Kidney (tissue), 22 donors: Measurements from ENCODE around the gene XIRP2. TPM values are rescaled to one million over a fixed set of nuclear protein-coding genes. Genes with fewer than 3 reads are reported as not detected.

ENCODE experiments used
- DNase-seq, 5 donors: peaks; one replicate each; pipeline ENCODE4 v3.0.0-alpha.2; 2013 to 2020
- FAIRE-seq: peaks from 2 replicates; lab custom pipeline; 2012; peaks lifted over from hg19 to GRCh38; lab: Jason Lieb, UNC
- H3K27ac ChIP-seq, 2 donors: one replicate each; pipeline ENCODE4 v1.7.0; 2013; ENCODE audit warnings: low read depth in 2 of 2, low read length in 2 of 2, inconsistent platforms in 1 of 2
- H3K27me3 ChIP-seq: one replicate; pipeline ENCODE4 v1.7.1; 2013; ENCODE audit warnings: low read length, inconsistent platforms; ENCODE audit not compliant: control insufficient read depth, insufficient read depth
- H3K36me3 ChIP-seq, 3 donors: one replicate each; pipeline versions ENCODE4 v1.7.0 to v1.7.1; 2013; ENCODE audit warnings: low read length in 3 of 3, control low read depth in 1 of 3, inconsistent platforms in 1 of 3; ENCODE audit not compliant: insufficient read depth in 3 of 3, control insufficient read depth in 2 of 3
- H3K4me1 ChIP-seq, 3 donors: one replicate each; pipeline versions ENCODE4 v1.7.0 to v1.7.1; 2013; ENCODE audit warnings: low read length in 3 of 3, inconsistent platforms in 1 of 3, low read depth in 1 of 3; ENCODE audit not compliant: control insufficient read depth in 2 of 3, insufficient read depth in 2 of 3
- H3K4me3 ChIP-seq, 3 donors: one replicate each; pipeline versions ENCODE4 v1.7.0 to v1.8.1; 2013; ENCODE audit warnings: low read length in 3 of 3, control low read depth in 1 of 3, inconsistent platforms in 1 of 3
- H3K9ac ChIP-seq, 3 donors: one replicate each; pipeline versions ENCODE4 v1.7.0 to v1.7.1; 2013; ENCODE audit warnings: low read length in 3 of 3, control low read depth in 1 of 3, inconsistent platforms in 1 of 3
- H3K9me3 ChIP-seq, 3 donors: one replicate each; pipeline versions ENCODE4 v1.7.0 to v1.7.1; 2013; ENCODE audit warnings: low read length in 3 of 3, control low read depth in 1 of 3, inconsistent platforms in 1 of 3; ENCODE audit not compliant: control insufficient read depth in 2 of 3, insufficient read depth in 1 of 3
- CTCF ChIP-seq: IDR thresholded peaks from 3 replicates; pipeline ENCODE4 v1.5.1; 2012; ENCODE audit warnings: mild to moderate bottlenecking, moderate library complexity, borderline replicate concordance; ENCODE audit not compliant: insufficient read depth; ENCODE audit errors: extremely low read depth
- intact Hi-C: fragments of 100-400 bp; cut with DNase I; formaldehyde crosslinking; loops from one replicate; pipeline ENCODE4 v1.11.1; 2022
- long read RNA-seq, 10 donors: library from polyadenylated mRNA in 1 of 10; unstranded in 1 of 10; transcript quantifications; one replicate each; pipeline ENCODE4 v2.0.0 and lab custom pipeline, GENCODE V29; 2021 to 2026
- polyA plus RNA-seq: library from polyadenylated mRNA; stranded (reverse); fragments of 350-450 nt; fragmentation: Illumina TruSeq; extraction: RNeasy Lipid Tissue Mini Kit (QIAGEN cat#74804); gene quantifications from one replicate; pipeline ENCODE4 v1.2.3, GENCODE V29; 2014; ENCODE audit warnings: low read depth, low replicate concordance; ENCODE audit not compliant: insufficient read depth
- total RNA-seq: library from RNA; stranded (reverse); fragmentation: NEBNext Ultra II Directional; extraction: Animal tissue kit (Norgen Biotek cat#: 25700); gene quantifications from one replicate; pipeline ENCODE4 v1.2.1, GENCODE V29; 2021
- donor health status: control.
- donor health status: control.
- donor health status: control.
- donor health status: control.
- donor health status: control.
- donor health status: DM: yes; HTN: yes; CAD: no.
- donor health status: Normal renal cell carcinoma (clear cell type).

Gene XIRP2
- not detected for total RNA-seq
- polyA plus RNA-seq, result not detected
- long read RNA-seq, donor 1, result 0 reads
- long read RNA-seq, donor 2, result 0 reads
- long read RNA-seq, donor 3, result 0 reads
- long read RNA-seq, donor 4, result 0 reads
- long read RNA-seq, donor 5, result 0 reads
- long read RNA-seq, donor 6, result 0 reads
- long read RNA-seq, donor 7, result 0 reads
- long read RNA-seq, donor 8, result 0 reads
- long read RNA-seq, donor 9, result 0 reads
- long read RNA-seq, donor 10, result 0 reads

DNA sequence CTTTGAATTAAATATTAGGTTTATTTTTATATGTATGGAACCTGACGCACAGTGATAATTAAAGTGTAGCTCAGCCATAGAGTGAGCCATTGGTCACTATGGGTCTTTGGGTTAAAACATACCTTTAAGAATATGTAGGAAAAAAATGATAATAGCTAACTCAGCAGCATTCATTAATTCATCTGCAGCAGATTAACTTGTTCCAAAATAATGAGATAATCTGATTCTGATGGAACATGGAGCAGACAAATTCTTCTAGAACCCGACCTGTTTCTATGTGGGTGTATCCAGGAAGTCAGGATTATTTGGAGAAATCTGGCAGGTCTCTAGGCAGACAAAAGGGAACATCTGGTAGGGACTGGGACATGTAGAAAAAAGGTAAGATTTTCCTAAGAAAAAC lies at the start of gene XIRP2:
XIRP2 (plus strand) TSS at position 301 of the 400 bp plus-strand sequence. CDS start 15,003 bp downstream, outside the sequence.
- Histone ChIP-seq H3K27ac (no peak within 1 kb of the TSS), H3K4me1 (no peaks in the 10 kb centered on the region), H3K27me3 (no peaks in the 10 kb centered on the region), H3K4me3 (no peak within 1 kb of the TSS), H3K36me3 (no peaks in the 10 kb centered on the region), H3K9ac (no peak within 1 kb of the TSS), H3K9me3 (no peaks in the 10 kb centered on the region)
- no peak for TF ChIP-seq CTCF
- DNase-seq (no peak), FAIRE-seq (no peak)
- intact Hi-C loops, result no loop called here

- DNase-seq (no peak), FAIRE-seq (no peak)
- intact Hi-C loops, result no loop called here
- Histone ChIP-seq H3K9ac (no peak overlapping the region), H3K27me3 (no peaks in the 10 kb centered on the region), H3K27ac (no peak overlapping the region), H3K4me3 (no peak overlapping the region), H3K4me1 (no peaks in the 10 kb centered on the region), H3K36me3 (no peaks in the 10 kb centered on the region), H3K9me3 (no peaks in the 10 kb centered on the region)
- no peak for TF ChIP-seq CTCF
These were observed 47.1 kb upstream of the XIRP2 start for GRCh38 chr2:166841152-166841551.

DNA sequence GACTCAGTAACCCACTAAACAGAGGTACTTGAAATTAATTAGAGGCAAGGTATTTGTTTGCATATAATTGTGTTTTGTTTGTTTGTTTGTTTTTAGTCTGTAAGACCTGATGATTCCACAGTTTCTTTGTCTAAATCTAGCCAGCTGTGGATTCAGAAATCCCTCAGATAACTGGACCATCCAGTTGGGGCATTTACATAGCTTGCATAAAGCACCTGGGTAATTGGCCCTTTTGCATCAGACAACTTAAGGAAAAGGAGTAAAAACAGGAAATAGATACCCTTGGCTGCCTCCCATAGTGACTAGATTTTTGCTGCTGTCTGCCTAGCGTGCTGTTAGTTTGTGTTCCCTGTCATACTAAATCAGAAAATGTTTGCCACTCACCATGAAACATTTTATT lies 46.6 kb upstream of the XIRP2 start:
- DNase-seq (no peak), FAIRE-seq (no peak)
- TF ChIP-seq CTCF, result no peak
- no peak overlapping the region for H3K9ac ChIP-seq
- peaks cover 0 to under 1% (median 0%) of the 10 kb centered on the region in 3 donors for H3K9me3 ChIP-seq
- no peak overlapping the region for H3K4me3 ChIP-seq
- H3K36me3 ChIP-seq, result no peaks in the 10 kb centered on the region
- H3K27ac ChIP-seq, result no peak overlapping the region
- intact Hi-C loops, result no loop called here
- H3K27me3 ChIP-seq, result no peaks in the 10 kb centered on the region
- H3K4me1 ChIP-seq, result no peaks in the 10 kb centered on the region
